Measurements from ENCODE around the gene TRIM2. TPM values are rescaled to one million over a fixed set of nuclear protein-coding genes. Genes with fewer than 3 reads are reported as not detected.

TRIM2 gene
- total RNA-seq, 1 donor from 2014 or later = 120 TPM

DNA sequence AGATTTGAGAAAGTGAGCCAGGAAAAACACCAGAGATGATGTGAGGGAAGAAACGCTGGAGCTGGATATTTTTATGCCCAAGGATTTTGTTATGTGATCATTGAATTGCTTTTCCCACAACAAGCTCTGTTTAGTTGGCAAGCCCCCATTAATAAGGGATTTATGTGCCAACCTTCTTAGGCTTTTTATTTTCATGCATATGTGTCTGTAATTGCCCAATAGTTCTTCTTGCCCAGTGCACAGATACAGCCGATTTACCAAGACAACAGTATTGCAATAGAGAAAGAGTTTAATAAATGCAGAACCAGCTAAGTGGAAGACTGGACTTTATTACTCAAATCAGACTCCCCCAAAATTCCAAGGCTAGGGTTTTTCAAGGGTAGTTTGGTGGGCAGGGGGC, 57.7 kb downstream of the TRIM2 start:
- TF ChIP-seq, protein P1, sequence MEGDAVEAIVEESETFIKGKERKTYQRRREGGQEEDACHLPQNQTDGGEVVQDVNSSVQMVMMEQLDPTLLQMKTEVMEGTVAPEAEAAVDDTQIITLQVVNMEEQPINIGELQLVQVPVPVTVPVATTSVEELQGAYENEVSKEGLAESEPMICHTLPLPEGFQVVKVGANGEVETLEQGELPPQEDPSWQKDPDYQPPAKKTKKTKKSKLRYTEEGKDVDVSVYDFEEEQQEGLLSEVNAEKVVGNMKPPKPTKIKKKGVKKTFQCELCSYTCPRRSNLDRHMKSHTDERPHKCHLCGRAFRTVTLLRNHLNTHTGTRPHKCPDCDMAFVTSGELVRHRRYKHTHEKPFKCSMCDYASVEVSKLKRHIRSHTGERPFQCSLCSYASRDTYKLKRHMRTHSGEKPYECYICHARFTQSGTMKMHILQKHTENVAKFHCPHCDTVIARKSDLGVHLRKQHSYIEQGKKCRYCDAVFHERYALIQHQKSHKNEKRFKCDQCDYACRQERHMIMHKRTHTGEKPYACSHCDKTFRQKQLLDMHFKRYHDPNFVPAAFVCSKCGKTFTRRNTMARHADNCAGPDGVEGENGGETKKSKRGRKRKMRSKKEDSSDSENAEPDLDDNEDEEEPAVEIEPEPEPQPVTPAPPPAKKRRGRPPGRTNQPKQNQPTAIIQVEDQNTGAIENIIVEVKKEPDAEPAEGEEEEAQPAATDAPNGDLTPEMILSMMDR (IDR thresholded peaks at IDR 0.05; ENCODE audit: partially characterized antibody, unreplicated experiment) = no peak
- peaks cover 2% of the 10 kb centered on the region for H3K27me3 Mint-ChIP-seq (ENCODE audit: unreplicated experiment)
- no peak for DNase-seq
- H3K4me1 Mint-ChIP-seq (ENCODE audit: low read depth, unreplicated experiment) = peaks cover 9% of the 10 kb centered on the region
- H3K36me3 Mint-ChIP-seq (ENCODE audit: unreplicated experiment) = no peaks in the 10 kb centered on the region
- no peak overlapping the region for H3K4me3 Mint-ChIP-seq (ENCODE audit: unreplicated experiment)
- H3K27ac Mint-ChIP-seq (ENCODE audit: unreplicated experiment) = no peak overlapping the region
- H3K9me3 Mint-ChIP-seq (ENCODE audit: unreplicated experiment) = no peaks in the 10 kb centered on the region

GRCh38 chr4:153265306-153266047, 61.2 kb downstream of the TRIM2 start:
- Mint-ChIP-seq H3K9me3 (ENCODE audit: unreplicated experiment) (peaks cover 2% of the 10 kb centered on the region), H3K27ac (ENCODE audit: unreplicated experiment) (no peak overlapping the region), H3K27me3 (ENCODE audit: unreplicated experiment) (no peaks in the 10 kb centered on the region), H3K4me1 (ENCODE audit: low read depth, unreplicated experiment) (peaks cover 3% of the 10 kb centered on the region), H3K36me3 (ENCODE audit: unreplicated experiment) (no peaks in the 10 kb centered on the region), H3K4me3 (ENCODE audit: unreplicated experiment) (no peak overlapping the region)
- no peak for DNase-seq
- TF ChIP-seq, protein P1 (IDR thresholded peaks at IDR 0.05; ENCODE audit: partially characterized antibody, unreplicated experiment) = no peak

DNA sequence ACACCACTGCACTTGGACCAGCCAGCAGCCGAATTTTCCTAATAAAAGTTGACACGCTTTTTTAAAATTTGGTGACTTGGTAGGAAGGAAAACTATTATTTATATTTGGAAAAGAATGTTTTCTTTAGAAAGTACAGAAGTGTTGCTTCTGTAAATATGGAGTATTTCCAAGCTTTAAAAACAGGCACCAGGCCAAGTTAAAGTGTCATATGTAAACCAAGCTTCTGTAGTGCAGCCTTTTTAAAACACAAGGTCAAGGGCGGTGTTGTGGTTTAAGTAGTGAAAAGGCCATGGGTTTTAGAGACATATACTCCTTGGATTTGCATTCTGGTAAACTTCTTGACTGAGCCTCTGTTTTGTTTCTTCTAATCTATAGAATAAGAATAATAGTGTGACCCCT, 62.7 kb downstream of the TRIM2 start:
- H3K4me3 Mint-ChIP-seq (ENCODE audit: unreplicated experiment) = no peak overlapping the region
- H3K27ac Mint-ChIP-seq (ENCODE audit: unreplicated experiment) = no peak overlapping the region
- H3K9me3 Mint-ChIP-seq (ENCODE audit: unreplicated experiment) = peaks cover 2% of the 10 kb centered on the region
- H3K36me3 Mint-ChIP-seq (ENCODE audit: unreplicated experiment) = no peaks in the 10 kb centered on the region
- H3K27me3 Mint-ChIP-seq (ENCODE audit: unreplicated experiment) = no peaks in the 10 kb centered on the region
- peaks cover 1% of the 10 kb centered on the region for H3K4me1 Mint-ChIP-seq (ENCODE audit: low read depth, unreplicated experiment)
- DNase-seq = no peak
- TF ChIP-seq, protein P1 (IDR thresholded peaks at IDR 0.05; ENCODE audit: partially characterized antibody, unreplicated experiment) = no peak

DNA sequence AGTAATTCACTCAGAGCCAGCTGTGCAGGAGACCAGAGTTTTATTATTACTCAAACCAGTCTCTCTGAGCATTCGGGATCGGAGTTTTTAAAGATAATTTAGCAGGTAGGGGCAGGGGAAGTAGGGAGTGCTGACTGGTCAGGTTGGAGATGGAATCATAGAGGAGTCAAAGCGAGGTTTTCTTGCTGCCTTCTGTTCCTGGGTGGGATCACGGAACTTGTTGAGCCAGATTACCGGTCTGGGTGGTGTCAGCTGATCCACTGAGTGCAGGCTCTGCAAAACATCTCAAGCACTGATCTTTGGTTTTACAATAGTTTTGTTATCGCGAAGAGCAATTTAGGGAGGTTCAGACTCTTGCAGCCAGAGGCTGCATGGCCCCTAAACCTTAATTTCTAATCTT, 63.6 kb downstream of the TRIM2 start:
- TF ChIP-seq, protein P1 (IDR thresholded peaks at IDR 0.05; ENCODE audit: partially characterized antibody, unreplicated experiment) = no peak
- H3K27me3 Mint-ChIP-seq (ENCODE audit: unreplicated experiment) = no peaks in the 10 kb centered on the region

DNA sequence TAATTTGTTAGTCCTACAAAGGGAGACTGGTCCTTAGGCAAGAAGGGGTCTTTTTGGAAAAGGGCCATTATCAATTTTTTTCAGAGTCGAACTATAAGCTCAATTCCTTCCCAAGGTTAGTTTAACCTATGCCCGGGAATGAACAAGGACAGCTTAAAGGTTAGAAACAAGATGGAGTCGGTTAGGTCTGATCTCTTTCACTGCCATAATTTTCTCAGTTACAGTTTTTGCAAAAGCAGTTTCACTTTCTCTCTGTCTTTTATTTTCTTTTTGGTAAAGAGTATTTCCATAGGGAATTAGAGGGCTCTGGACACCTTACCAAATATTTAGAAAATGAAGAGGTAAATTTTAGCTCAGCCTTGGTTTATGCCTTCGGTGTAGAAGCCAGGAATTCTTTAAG, 64.1 kb downstream of the TRIM2 start:
- no peak for DNase-seq
- Mint-ChIP-seq H3K27me3 (ENCODE audit: unreplicated experiment) (no peaks in the 10 kb centered on the region), H3K9me3 (ENCODE audit: unreplicated experiment) (peaks cover 2% of the 10 kb centered on the region), H3K4me1 (ENCODE audit: low read depth, unreplicated experiment) (peaks cover 1% of the 10 kb centered on the region), H3K4me3 (ENCODE audit: unreplicated experiment) (no peak overlapping the region), H3K27ac (ENCODE audit: unreplicated experiment) (no peak overlapping the region), H3K36me3 (ENCODE audit: unreplicated experiment) (no peaks in the 10 kb centered on the region)
- TF ChIP-seq, protein P1 (IDR thresholded peaks at IDR 0.05; ENCODE audit: partially characterized antibody, unreplicated experiment) = no peak

More for the DNA sequence above, 63.6 kb downstream of the TRIM2 start:
- H3K9me3 Mint-ChIP-seq (ENCODE audit: unreplicated experiment) = peaks cover 2% of the 10 kb centered on the region
- no peaks in the 10 kb centered on the region for H3K36me3 Mint-ChIP-seq (ENCODE audit: unreplicated experiment)
- DNase-seq = no peak
- H3K4me1 Mint-ChIP-seq (ENCODE audit: low read depth, unreplicated experiment) = peaks cover 1% of the 10 kb centered on the region
- H3K27ac Mint-ChIP-seq (ENCODE audit: unreplicated experiment) = no peak overlapping the region
- H3K4me3 Mint-ChIP-seq (ENCODE audit: unreplicated experiment) = no peak overlapping the region

All from glutamatergic neuron (in vitro differentiated cells).